A673 (cell line): ENCODE results near the gene P4HTM. TPM values are rescaled to one million over a fixed set of nuclear protein-coding genes. Genes with fewer than 3 reads are reported as not detected.

ENCODE experiments used
- BruUV-seq: library from RNA; stranded (reverse); fragments of 400-500 nt; replicated peaks from 2 replicates; lab custom pipeline; 2021; lab: Mats Ljungman, UMichigan
- CTCF ChIA-PET: fragments of 300-600 bp; sonication (Branson Sonifier 250); formaldehyde crosslinking; loops from one replicate; lab custom pipeline; 2022; ENCODE audit warnings: antibody characterized with exemption; lab: Charles Lee
- POLR2A ChIA-PET: fragments of 300-600 bp; sonication (Branson Sonifier 250); formaldehyde crosslinking; loops from one replicate; lab custom pipeline; 2022; ENCODE audit warnings: antibody characterized with exemption; ENCODE audit not compliant: low non-redundant PET; lab: Charles Lee
- DNase-seq: peaks from one replicate; pipeline ENCODE4 v3.0.0-alpha.2; 2015; ENCODE audit warnings: low spot score
- H3K27ac ChIP-seq: fragments of 200-600 bp; sonication (generic); 2 replicates; pipeline ENCODE4 v1.5.1; 2016; ENCODE audit warnings: mixed run types, low read depth, mild to moderate bottlenecking, mixed read lengths, antibody characterized with exemption, low read length; ENCODE audit not compliant: poor library complexity, severe bottlenecking
- H3K27me3 ChIP-seq: fragments of 200-600 bp; sonication (generic); replicated peaks from 2 replicates; pipeline ENCODE4 v1.6.1; 2017; ENCODE audit warnings: mixed run types, low read depth, mild to moderate bottlenecking, mixed read lengths, antibody characterized with exemption, low read length; ENCODE audit not compliant: insufficient read depth, poor library complexity
- H3K36me3 ChIP-seq: fragments of 200-600 bp; sonication (generic); 2 replicates; pipeline ENCODE4 v1.6.1; 2016; ENCODE audit warnings: mixed run types, mild to moderate bottlenecking, mixed read lengths, antibody characterized with exemption, low read length; ENCODE audit not compliant: insufficient read depth, poor library complexity, severe bottlenecking
- H3K4me1 ChIP-seq: fragments of 200-600 bp; sonication (generic); 2 replicates; pipeline ENCODE4 v1.6.1; 2017; ENCODE audit warnings: mixed run types, mild to moderate bottlenecking, mixed read lengths, antibody characterized with exemption, low read length; ENCODE audit not compliant: insufficient read depth, poor library complexity, severe bottlenecking
- H3K4me3 ChIP-seq: fragments of 200-600 bp; sonication (generic); 2 replicates; pipeline ENCODE4 v1.5.1; 2016; ENCODE audit warnings: low read depth, mixed run types, mild to moderate bottlenecking, mixed read lengths, low read length; ENCODE audit not compliant: poor library complexity, severe bottlenecking
- H3K9me3 ChIP-seq: fragments of 200-600 bp; sonication (generic); 2 replicates; pipeline ENCODE4 v1.6.1; 2016; ENCODE audit warnings: mixed run types, low read depth, mild to moderate bottlenecking, mixed read lengths, antibody characterized with exemption, low read length; ENCODE audit not compliant: poor library complexity, severe bottlenecking
- EZH2 ChIP-seq: fragments of 200-600 bp; sonication (generic); IDR thresholded peaks from 2 replicates; pipeline ENCODE4 v1.6.1; 2017; ENCODE audit warnings: borderline replicate concordance, low read depth, mild to moderate bottlenecking, mixed read lengths, antibody characterized with exemption, low read length; ENCODE audit not compliant: poor library complexity, severe bottlenecking
- intact Hi-C: fragments of 100-400 bp; cut with micrococcal nuclease; formaldehyde crosslinking; loops from one replicate; pipeline ENCODE4 v1.10.0; 2022; ENCODE audit not compliant: unreplicated experiment
- total RNA-seq: library from RNA; stranded (reverse); gene quantifications from 2 replicates; pipeline ENCODE4 v1.2.3, GENCODE V29; 2021
- TF ChIP-seq, protein P1 (sequence below): fragments of 300-800, 200-600 bp; sonication (generic); conservative IDR thresholded peaks from 2 replicates; pipeline ENCODE4 v1.5.1; 2017; ENCODE audit warnings: low read depth, mild to moderate bottlenecking, antibody characterized with exemption, low read length, moderate library complexity, mixed read lengths

P4HTM gene
- total RNA-seq, 1 experiment from 2014 or later, result 14.9 TPM

DNA sequence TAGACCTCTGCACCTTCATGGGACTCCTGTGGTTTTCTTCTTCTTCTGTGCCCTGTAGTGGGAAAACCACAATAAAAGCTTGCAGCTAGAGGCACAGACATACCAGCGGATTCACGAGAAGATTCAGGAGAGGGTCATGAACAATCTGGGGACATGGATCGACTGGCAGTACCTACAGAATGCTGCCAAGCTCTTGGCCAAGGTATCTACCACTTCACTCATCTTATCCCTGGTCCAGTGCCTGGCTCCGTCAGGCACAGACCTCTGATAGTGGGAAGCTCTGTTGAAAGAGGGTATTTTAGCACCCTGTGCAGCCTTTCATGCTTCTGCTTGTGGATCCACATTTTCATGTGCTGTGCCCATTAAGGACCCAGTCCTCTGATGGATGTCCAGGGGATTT, 9.7 kb upstream of the P4HTM start:
- Histone ChIP-seq H3K27ac (no peak overlapping the region), H3K9me3 (no peaks in the 10 kb centered on the region), H3K27me3 (no peaks in the 10 kb centered on the region), H3K4me3 (no peak overlapping the region), H3K4me1 (no peaks in the 10 kb centered on the region), H3K36me3 (peaks cover 5% of the 10 kb centered on the region)
- no peak for DNase-seq
- ChIA-PET POLR2A (no interaction called here), CTCF (no interaction called here)
- intact Hi-C loops, result no loop called here
- no TSS peak for BruUV-seq
- TF ChIP-seq, protein P1, sequence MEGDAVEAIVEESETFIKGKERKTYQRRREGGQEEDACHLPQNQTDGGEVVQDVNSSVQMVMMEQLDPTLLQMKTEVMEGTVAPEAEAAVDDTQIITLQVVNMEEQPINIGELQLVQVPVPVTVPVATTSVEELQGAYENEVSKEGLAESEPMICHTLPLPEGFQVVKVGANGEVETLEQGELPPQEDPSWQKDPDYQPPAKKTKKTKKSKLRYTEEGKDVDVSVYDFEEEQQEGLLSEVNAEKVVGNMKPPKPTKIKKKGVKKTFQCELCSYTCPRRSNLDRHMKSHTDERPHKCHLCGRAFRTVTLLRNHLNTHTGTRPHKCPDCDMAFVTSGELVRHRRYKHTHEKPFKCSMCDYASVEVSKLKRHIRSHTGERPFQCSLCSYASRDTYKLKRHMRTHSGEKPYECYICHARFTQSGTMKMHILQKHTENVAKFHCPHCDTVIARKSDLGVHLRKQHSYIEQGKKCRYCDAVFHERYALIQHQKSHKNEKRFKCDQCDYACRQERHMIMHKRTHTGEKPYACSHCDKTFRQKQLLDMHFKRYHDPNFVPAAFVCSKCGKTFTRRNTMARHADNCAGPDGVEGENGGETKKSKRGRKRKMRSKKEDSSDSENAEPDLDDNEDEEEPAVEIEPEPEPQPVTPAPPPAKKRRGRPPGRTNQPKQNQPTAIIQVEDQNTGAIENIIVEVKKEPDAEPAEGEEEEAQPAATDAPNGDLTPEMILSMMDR, result no peak
- no peak for TF ChIP-seq EZH2

DNA sequence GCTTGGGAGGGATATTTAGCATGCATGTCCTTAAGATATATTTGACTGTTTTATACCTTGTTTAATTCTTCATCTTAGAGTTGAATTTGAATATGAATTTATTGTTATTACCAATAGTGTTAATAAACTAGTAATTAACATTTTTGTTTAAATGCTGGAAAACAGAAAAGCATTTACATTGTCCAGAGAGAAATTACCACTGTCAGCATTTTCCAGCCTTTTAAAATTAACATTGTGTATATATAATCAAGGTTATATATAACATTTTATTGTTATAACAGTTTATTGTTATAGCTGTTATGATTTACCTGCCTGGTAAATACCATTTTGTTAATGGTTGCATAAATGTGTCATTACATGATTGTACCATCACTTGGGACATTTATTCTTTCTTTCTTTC, 8.0 kb upstream of the P4HTM start:
- no peak for DNase-seq
- Histone ChIP-seq H3K4me1 (no peaks in the 10 kb centered on the region), H3K27ac (no peak overlapping the region), H3K4me3 (no peak overlapping the region), H3K9me3 (no peaks in the 10 kb centered on the region), H3K27me3 (no peaks in the 10 kb centered on the region), H3K36me3 (peaks cover 5% of the 10 kb centered on the region)
- TF ChIP-seq, protein P1, result no peak
- TF ChIP-seq EZH2, result no peak
- POLR2A ChIA-PET, result no interaction called here
- intact Hi-C loops, result no loop called here
- CTCF ChIA-PET, result no interaction called here
- no TSS peak for BruUV-seq

DNA sequence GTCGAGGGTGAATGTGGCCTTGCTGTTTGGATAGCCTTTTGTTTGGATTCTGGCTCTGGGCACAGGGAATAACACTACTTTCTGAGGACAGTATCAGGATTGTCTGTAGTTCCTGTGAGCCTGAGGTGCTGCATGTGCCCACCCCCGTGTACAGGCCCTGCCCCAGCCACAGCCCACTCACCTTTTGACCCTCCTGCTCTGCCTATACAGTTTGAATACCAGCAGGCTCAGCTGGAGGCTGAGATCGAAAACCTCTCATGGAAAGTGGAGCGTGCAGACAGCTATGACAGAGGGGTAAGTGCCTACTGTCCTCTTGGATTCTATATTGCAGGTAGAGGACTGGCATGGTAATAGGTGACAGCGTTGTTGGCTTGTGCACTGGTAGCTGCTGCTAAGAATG, 7.4 kb upstream of the P4HTM start:
- Histone ChIP-seq H3K27ac (no peak overlapping the region), H3K4me3 (no peak overlapping the region), H3K27me3 (no peaks in the 10 kb centered on the region), H3K36me3 (peaks cover 5% of the 10 kb centered on the region), H3K4me1 (no peaks in the 10 kb centered on the region), H3K9me3 (no peaks in the 10 kb centered on the region)
- DNase-seq, result no peak
- intact Hi-C loops, result no loop called here
- no TSS peak for BruUV-seq
- CTCF ChIA-PET, result no interaction called here
- TF ChIP-seq, protein P1, result no peak
- TF ChIP-seq EZH2, result no peak
- POLR2A ChIA-PET, result no interaction called here
